Measurements from ENCODE around the gene LRRC8D. TPM values are rescaled to one million over a fixed set of nuclear protein-coding genes. Genes with fewer than 3 reads are reported as not detected.
A peak's percentile ranks its signal among the peaks of the same experiment; 100 is the strongest.

Gene LRRC8D
- total and polyA plus RNA-seq, 9 of the 15 experiments (the other 6 are each of a cell fraction or from before 2014, with no cell fraction given) = 3.4 to 53.9 (median 15.9) TPM

- no peak for TF ChIP-seq ZBTB40 (IDR thresholded peaks at IDR 0.05)
- TF ChIP-seq ZBTB40 (CRISPR knock-in tag; IDR thresholded peaks at IDR 0.05) = 0 out of 2 replicates have a peak, but pooled peaks have one; percentile 19
- TF ChIP-seq CREB1 (IDR thresholded peaks at IDR 0.05) = no peak
- 0 out of 2 replicates have a peak, but pooled peaks have one; percentile 24 for TF ChIP-seq CREB1 (CRISPR knock-in tag; IDR thresholded peaks at IDR 0.05)
- peak; percentile 93 for TF ChIP-seq CHD1 (IDR thresholded peaks at IDR 0.05; ENCODE audit: low read length)
- peak; percentile 80 for TF ChIP-seq ZNF511 (CRISPR knock-in tag; IDR thresholded peaks at IDR 0.05)
- TF ChIP-seq CTBP1 (IDR thresholded peaks at IDR 0.05; ENCODE audit: borderline replicate concordance) = peak; percentile 77
- peak; percentile 79 for TF ChIP-seq POLR2G (IDR thresholded peaks at IDR 0.05; ENCODE audit: low read depth, low read length)
- TF ChIP-seq MNT (conservative IDR thresholded peaks at IDR 0.05) = peak; percentile 54 to 80; a peak in 3 of 4 replicates
- no peak for TF ChIP-seq ETS2 (tag; IDR thresholded peaks at IDR 0.05; ENCODE audit: borderline replicate concordance, poor library complexity, severe bottlenecking)
- peak; percentile 73; the same call in 1 of the 2 replicates for TF ChIP-seq E2F1 (CRISPR knock-in tag; IDR thresholded peaks at IDR 0.05)
- peak; percentile 56 for TF ChIP-seq HMGN3 (IDR thresholded peaks at IDR 0.05; ENCODE audit: borderline replicate concordance, extremely low read depth, insufficient read length, low read depth, low read length)
These were observed at the start of gene LRRC8D (continued) for GRCh38 chr1:89820422-89821321.
